GM19239 (cell line): ENCODE results near the gene POC1B.

Source experiments
- DNase-seq: peaks from one replicate; pipeline ENCODE4 v3.0.0; 2011; ENCODE audit warnings: low spot score; ENCODE audit not compliant: insufficient read length
- FAIRE-seq: peaks from 2 replicates; lab custom pipeline; 2011; peaks lifted over from hg19 to GRCh38; lab: Jason Lieb, UNC

Gene POC1B

GRCh38 chr12:89499857-89500256 is 26.0 kb downstream of the POC1B start:
- FAIRE-seq, result no peak

GRCh38 chr12:89497467-89497866 is 28.4 kb downstream of the POC1B start:
- FAIRE-seq (no peak), DNase-seq (no peak)

More at GRCh38 chr12:89499857-89500256, 26.0 kb downstream of the POC1B start:
- no peak for DNase-seq

GRCh38 chr12:89497005-89497404 is 28.8 kb downstream of the POC1B start:
- FAIRE-seq, result no peak

GRCh38 chr12:89494411-89495231 is 31.2 kb downstream of the POC1B start:
- no peak for DNase-seq
- no peak for FAIRE-seq

More at GRCh38 chr12:89497005-89497404, 28.8 kb downstream of the POC1B start:
- DNase-seq, result no peak

GRCh38 chr12:89493670-89494302 is 32.1 kb downstream of the POC1B start:
- DNase-seq, result no peak
- no peak for FAIRE-seq

- FAIRE-seq (no peak), DNase-seq (no peak)
These were observed 33.0 kb downstream of the POC1B start for GRCh38 chr12:89492883-89493282.

GRCh38 chr12:89490922-89491321 is 34.9 kb downstream of the POC1B start:
- no peak for FAIRE-seq

GRCh38 chr12:89486264-89486663 is 39.6 kb downstream of the POC1B start:
- DNase-seq (no peak), FAIRE-seq (no peak)

More at GRCh38 chr12:89490922-89491321, 34.9 kb downstream of the POC1B start:
- no peak for DNase-seq

- FAIRE-seq (no peak), DNase-seq (no peak)
These were observed 41.4 kb downstream of the POC1B start for GRCh38 chr12:89484470-89484869.

GRCh38 chr12:89481213-89481914 is 44.5 kb downstream of the POC1B start:
- DNase-seq, result no peak
- no peak for FAIRE-seq

- no peak for DNase-seq
- no peak for FAIRE-seq
These were observed 45.9 kb downstream of the POC1B start for GRCh38 chr12:89479982-89480381.

- DNase-seq (no peak), FAIRE-seq (no peak)
These were observed 48.1 kb downstream of the POC1B start for GRCh38 chr12:89477633-89478279.

- no peak for FAIRE-seq
- DNase-seq, result no peak
These were observed 48.8 kb downstream of the POC1B start for GRCh38 chr12:89476904-89477595.

- FAIRE-seq, result no peak
- no peak for DNase-seq
These were observed 49.6 kb downstream of the POC1B start for GRCh38 chr12:89476232-89476631.

GRCh38 chr12:89475203-89475990 is 50.5 kb downstream of the POC1B start:
- DNase-seq (no peak), FAIRE-seq (no peak)

- DNase-seq, result no peak
- FAIRE-seq, result no peak
These were observed 51.2 kb downstream of the POC1B start for GRCh38 chr12:89474615-89475014.

GRCh38 chr12:89472508-89472907 is 53.3 kb downstream of the POC1B start:
- FAIRE-seq, result no peak

GRCh38 chr12:89470741-89471509 is 54.9 kb downstream of the POC1B start:
- DNase-seq, result no peak
- peak; percentile 87 for FAIRE-seq

More at GRCh38 chr12:89472508-89472907, 53.3 kb downstream of the POC1B start:
- no peak for DNase-seq
